Inflammatory macrophage (primary cell): ENCODE measurements around the gene IRF2.
A peak's percentile ranks its signal among the peaks of the same experiment; 100 is the strongest.
"Not testable (repeated sequence)": the region's sequence is repeated elsewhere in the genome, so short reads cannot be mapped to it uniquely, and the experiment has no call there.

Experiments used
- DNase-seq, 2 donors: peaks; one replicate each; pipeline ENCODE4 v3.0.0-alpha.2; 2020 to 2022

Gene IRF2

DNA sequence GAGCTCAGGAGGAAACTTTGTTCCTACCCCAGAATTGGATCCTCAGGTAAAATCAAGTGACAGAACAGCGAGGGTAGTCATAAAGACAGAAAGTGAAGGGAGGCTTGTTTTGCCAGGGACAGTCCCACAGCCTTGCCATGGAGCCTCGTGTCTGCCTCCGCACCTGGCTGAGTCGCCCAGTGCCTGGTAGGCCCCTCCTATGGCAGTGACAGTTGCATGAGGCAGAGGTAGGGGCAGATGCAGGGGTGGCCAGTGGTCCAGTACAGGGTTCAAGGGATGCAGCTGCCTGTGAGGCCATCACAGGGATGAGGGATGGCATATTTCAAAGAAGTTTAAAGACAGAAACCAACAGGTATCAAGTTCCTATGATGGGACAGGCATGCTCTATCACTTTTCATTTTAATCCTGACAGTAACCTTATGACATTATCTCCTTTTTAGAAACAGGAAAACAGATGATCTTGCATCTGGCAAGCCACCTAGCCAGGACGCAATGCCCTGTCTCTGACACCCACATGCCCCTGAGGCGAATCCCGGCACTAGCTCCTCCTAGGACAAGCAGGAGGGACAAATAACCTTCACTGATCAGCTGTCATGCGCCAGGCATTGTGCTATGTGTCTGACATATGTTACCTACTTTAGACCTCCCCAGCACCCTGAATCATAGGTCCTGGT is 129.3 kb downstream of the IRF2 start:
- DNase-seq: peak in 1 of 2 donors; percentile 66

DNA sequence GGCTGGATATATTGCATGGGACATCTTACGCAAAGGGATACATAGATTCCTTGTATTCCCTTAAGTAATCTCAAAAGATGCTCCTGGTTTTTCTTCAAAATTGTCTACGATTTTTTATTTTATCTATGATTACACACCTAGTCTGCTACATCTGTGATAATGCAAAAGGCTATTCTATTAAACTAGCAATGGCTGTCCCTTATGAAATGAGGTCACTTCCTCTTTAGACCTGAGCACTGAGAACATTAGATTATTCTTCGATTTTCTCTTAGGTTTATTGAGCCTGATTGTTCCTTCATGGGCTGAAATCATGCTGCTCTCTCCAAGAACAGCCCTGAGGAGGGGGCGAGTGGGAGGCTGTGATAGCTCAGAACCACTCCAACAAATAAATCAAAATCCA is 129.9 kb downstream of the IRF2 start:
- DNase-seq: peak in 1 of 2 donors; percentile 33

DNA sequence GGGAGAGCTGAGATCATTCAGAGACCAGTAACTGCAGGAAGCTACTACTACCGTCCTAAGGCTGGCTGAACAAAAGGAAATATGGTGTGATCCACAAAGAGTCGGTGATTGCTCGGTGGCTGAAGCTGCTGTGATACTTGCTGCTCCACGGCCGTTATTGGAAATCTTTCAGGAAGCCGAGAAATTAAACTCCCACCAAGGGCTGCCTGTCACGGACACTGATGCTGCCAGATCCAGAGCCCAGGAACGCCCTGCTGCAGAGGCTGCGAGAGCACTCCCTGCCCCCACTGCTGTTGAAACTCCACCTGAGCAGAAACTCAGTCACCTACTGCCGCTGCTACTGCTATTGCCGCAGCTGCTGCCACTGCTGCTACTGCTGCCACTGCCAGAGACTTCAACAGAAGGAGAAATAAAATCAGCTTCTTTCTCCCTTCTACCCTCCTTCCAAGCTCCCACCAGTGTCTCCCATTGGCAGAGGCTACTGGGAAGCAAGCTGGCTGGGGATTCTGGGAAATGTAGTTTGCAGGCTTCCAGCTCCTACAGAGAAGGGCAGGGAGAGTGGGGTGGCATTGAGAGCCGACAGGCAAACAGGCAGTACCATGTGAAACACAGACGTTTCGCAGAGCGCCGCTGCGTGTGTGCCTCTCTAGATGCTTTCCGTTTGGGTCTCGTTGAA is 130.7 kb downstream of the IRF2 start:
- DNase-seq: peak; percentile 81

- not testable (repeated sequence) for DNase-seq
Observed at GRCh38 chr4:184342857-184343237, 131.5 kb downstream of the IRF2 start.

DNA sequence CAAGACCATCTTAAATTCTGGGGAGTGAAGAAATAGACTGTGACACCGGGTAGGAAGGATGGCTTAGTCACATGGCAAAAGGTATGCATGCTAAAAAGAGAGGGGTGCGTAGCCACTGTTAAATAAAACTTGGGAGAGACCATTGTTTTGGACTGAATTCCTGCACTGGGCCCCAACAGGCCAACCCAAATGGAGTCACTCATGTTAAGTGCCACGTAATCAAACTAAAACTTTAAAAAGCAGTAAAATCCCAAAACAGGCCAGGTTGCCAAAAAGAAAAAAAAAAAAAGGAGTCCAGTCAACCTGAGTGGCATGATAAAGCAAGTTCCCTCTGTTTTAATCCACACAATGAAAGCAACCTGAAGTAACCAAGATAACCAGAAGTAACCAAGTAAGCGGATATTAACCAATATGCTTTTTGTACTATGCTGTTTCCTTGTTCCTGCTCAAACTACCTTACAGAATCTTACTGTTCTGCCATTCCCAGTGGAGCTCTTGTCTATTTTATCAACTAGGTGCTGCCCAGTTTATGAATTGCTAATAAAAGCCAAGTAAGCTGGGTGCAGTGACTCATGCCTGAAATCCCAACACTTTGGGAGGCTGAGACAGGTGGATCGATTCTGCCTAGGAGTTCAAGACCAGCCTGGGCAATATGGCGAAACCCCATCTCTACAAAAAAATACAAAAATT is 132.0 kb downstream of the IRF2 start:
- DNase-seq: no peak

- DNase-seq: peak; percentile 91 to 94
Observed at GRCh38 chr4:184339398-184340193, 134.8 kb downstream of the IRF2 start.

- DNase-seq: no peak
Observed at GRCh38 chr4:184337907-184338306, 136.4 kb downstream of the IRF2 start.
